HG02943 (cell line): ENCODE measurements around the gene PODN.

ENCODE experiments used
- ATAC-seq: cut with Tn5 transposase; IDR thresholded peaks from one replicate; pipeline ENCODE4 v1.9.1; 2021; ENCODE audit warnings: mild to moderate bottlenecking, low read depth, moderate library complexity; ENCODE audit not compliant: unreplicated experiment

The PODN gene

GRCh38 chr1:53128401-53128800 lies 66.4 kb downstream of the PODN start:
- ATAC-seq, result no peak

- ATAC-seq, result no peak
These were observed 68.0 kb downstream of the PODN start for GRCh38 chr1:53129891-53130597.

- no peak for ATAC-seq
These were observed 68.5 kb downstream of the PODN start for GRCh38 chr1:53130598-53130877.

- no peak for ATAC-seq
These were observed 69.0 kb downstream of the PODN start for GRCh38 chr1:53130878-53131589.

- ATAC-seq, result no peak
These were observed 69.6 kb downstream of the PODN start for GRCh38 chr1:53131590-53131938.

GRCh38 chr1:53132176-53132575 lies 70.2 kb downstream of the PODN start:
- ATAC-seq, result no peak

GRCh38 chr1:53133261-53134041 lies 71.4 kb downstream of the PODN start:
- ATAC-seq, result no peak

GRCh38 chr1:53134042-53134485 lies 72.1 kb downstream of the PODN start:
- ATAC-seq, result no peak
